H9 (cell line): ENCODE data around the gene ZDHHC17. TPM values are rescaled to one million over a fixed set of nuclear protein-coding genes. Genes with fewer than 3 reads are reported as not detected.

Source experiments
- DNase-seq: peaks from one replicate; pipeline ENCODE4 v3.0.0-alpha.2; 2017
- H2AFZ ChIP-seq: one replicate; pipeline ENCODE4 v1.6.1; 2013; ENCODE audit warnings: mild to moderate bottlenecking, low read length, control low read depth, moderate library complexity
- H2AK5ac ChIP-seq: 2 replicates; pipeline ENCODE4 v1.6.1; 2013; ENCODE audit warnings: low read length, control low read depth, mixed read lengths; ENCODE audit not compliant: insufficient read length
- H2BK120ac ChIP-seq: one replicate; pipeline ENCODE4 v1.6.1; 2013; ENCODE audit warnings: low read depth, mild to moderate bottlenecking, low read length, control low read depth, inconsistent platforms; ENCODE audit not compliant: poor library complexity, severe bottlenecking
- H2BK12ac ChIP-seq: 2 replicates; pipeline ENCODE4 v1.6.1; 2013; ENCODE audit warnings: low read length, control low read depth, mixed read lengths, low read depth; ENCODE audit not compliant: insufficient read length
- H2BK15ac ChIP-seq: 2 replicates; pipeline ENCODE4 v1.6.1; 2013; ENCODE audit warnings: low read depth, low read length, control low read depth
- H2BK20ac ChIP-seq: one replicate; pipeline ENCODE4 v1.6.1; 2013; ENCODE audit warnings: low read depth, mild to moderate bottlenecking, low read length, control low read depth, inconsistent platforms; ENCODE audit not compliant: poor library complexity, severe bottlenecking
- H2BK5ac ChIP-seq: 2 replicates; pipeline ENCODE4 v1.6.1; 2013; ENCODE audit warnings: low read length, control low read depth, mixed read lengths; ENCODE audit not compliant: insufficient read length
- H3K14ac ChIP-seq: 2 replicates; pipeline ENCODE4 v1.6.1; 2013; ENCODE audit warnings: low read length, control low read depth; ENCODE audit not compliant: insufficient read depth
- H3K18ac ChIP-seq: 2 replicates; pipeline ENCODE4 v1.6.1; 2013; ENCODE audit warnings: low read depth, mild to moderate bottlenecking, mixed read lengths, low read length, control low read depth; ENCODE audit not compliant: insufficient read length
- H3K23ac ChIP-seq: 2 replicates; pipeline ENCODE4 v1.6.1; 2013; ENCODE audit warnings: low read length, control low read depth, mixed read lengths, low read depth; ENCODE audit not compliant: insufficient read length
- H3K23me2 ChIP-seq: 2 replicates; pipeline ENCODE4 v1.6.1; 2013; ENCODE audit warnings: low read depth, mild to moderate bottlenecking, mixed read lengths, low read length, control low read depth; ENCODE audit not compliant: insufficient read length, poor library complexity, severe bottlenecking
- H3K27ac ChIP-seq: 2 replicates; pipeline ENCODE4 v1.5.1; 2013; ENCODE audit warnings: low read length, control low read depth, mixed read lengths, low read depth; ENCODE audit not compliant: insufficient read length
- H3K27me3 ChIP-seq: 2 replicates; pipeline ENCODE4 v1.6.1; 2013; ENCODE audit warnings: low read length, control low read depth, inconsistent platforms; ENCODE audit not compliant: insufficient read depth
- H3K4ac ChIP-seq: 2 replicates; pipeline ENCODE4 v1.6.1; 2013; ENCODE audit warnings: low read depth, mild to moderate bottlenecking, control low read depth, inconsistent platforms, low read length, moderate library complexity
- H3K4me1 ChIP-seq: 2 replicates; pipeline ENCODE4 v1.6.1; 2013; ENCODE audit warnings: low read length, control low read depth, inconsistent platforms; ENCODE audit not compliant: insufficient read depth
- H3K4me2 ChIP-seq: 2 replicates; pipeline ENCODE4 v1.6.1; 2013; ENCODE audit warnings: low read length, control low read depth, mixed read lengths; ENCODE audit not compliant: insufficient read length, insufficient read depth
- H3K56ac ChIP-seq: 2 replicates; pipeline ENCODE4 v1.6.1; 2013; ENCODE audit warnings: low read depth, mild to moderate bottlenecking, mixed read lengths, low read length, control low read depth; ENCODE audit not compliant: insufficient read length
- H3K79me1 ChIP-seq: 2 replicates; pipeline ENCODE4 v1.6.1; 2013; ENCODE audit warnings: low read depth, mild to moderate bottlenecking, moderate library complexity, low read length, control low read depth, inconsistent platforms; ENCODE audit not compliant: insufficient read depth, poor library complexity, severe bottlenecking
- H3K79me2 ChIP-seq: 2 replicates; pipeline ENCODE4 v1.6.1; 2013; ENCODE audit warnings: low read length, control low read depth, inconsistent platforms; ENCODE audit not compliant: insufficient read depth
- H3K9ac ChIP-seq: 2 replicates; pipeline ENCODE4 v1.6.1; 2013; ENCODE audit warnings: low read length, control low read depth, mixed read lengths; ENCODE audit not compliant: insufficient read length; ENCODE audit errors: extremely low read depth
- H3K9me3 ChIP-seq: one replicate; pipeline ENCODE4 v1.6.1; 2013; ENCODE audit warnings: low read depth, low read length, inconsistent platforms; ENCODE audit not compliant: control insufficient read depth
- H3T11ph ChIP-seq: one replicate; pipeline ENCODE4 v1.6.1; 2013; ENCODE audit warnings: mild to moderate bottlenecking, low read length, control low read depth, inconsistent platforms
- H4K20me1 ChIP-seq: one replicate; pipeline ENCODE4 v1.6.1; 2013; ENCODE audit not compliant: control insufficient read depth, insufficient read length, insufficient read depth
- H4K5ac ChIP-seq: 2 replicates; pipeline ENCODE4 v1.6.1; 2013; ENCODE audit warnings: low read depth, mild to moderate bottlenecking, mixed read lengths, low read length, control low read depth; ENCODE audit not compliant: insufficient read length
- H4K8ac ChIP-seq: replicated peaks from 2 replicates; pipeline ENCODE4 v1.6.1; 2013; ENCODE audit warnings: low read length, control low read depth, mixed read lengths, low read depth; ENCODE audit not compliant: insufficient read length
- H4K91ac ChIP-seq: 2 replicates; pipeline ENCODE4 v1.6.1; 2013; ENCODE audit warnings: low read depth, mild to moderate bottlenecking, moderate library complexity, mixed read lengths, low read length, control low read depth; ENCODE audit not compliant: insufficient read length
- H3K27ac Mint-ChIP-seq, 3 experiments: 2 replicates in 2 of 3; 3 replicates in 1 of 3; pipeline ENCODE4 v1.8.0; 2020 to 2021; ENCODE audit warnings: mixed read lengths in 3 of 3, mild to moderate bottlenecking in 1 of 3, moderate library complexity in 1 of 3
- H3K27me3 Mint-ChIP-seq: 2 replicates; pipeline ENCODE4 v1.8.0; 2021; ENCODE audit warnings: low read depth, mild to moderate bottlenecking, moderate library complexity, mixed read lengths
- H3K36me3 Mint-ChIP-seq, 3 experiments: 2 replicates in 2 of 3; 3 replicates in 1 of 3; pipeline ENCODE4 v1.8.0; 2020 to 2021; ENCODE audit warnings: low read depth in 3 of 3, mixed read lengths in 3 of 3; ENCODE audit not compliant: insufficient read depth in 1 of 3
- H3K4me1 Mint-ChIP-seq, 2 experiments: 2 replicates each; pipeline ENCODE4 v1.8.0; 2020; ENCODE audit warnings: mixed read lengths in 2 of 2
- H3K4me3 Mint-ChIP-seq, 2 experiments: 2 replicates in 1 of 2; 3 replicates in 1 of 2; pipeline ENCODE4 v1.8.0; 2020 to 2021; ENCODE audit warnings: mild to moderate bottlenecking in 2 of 2, mixed read lengths in 2 of 2, moderate library complexity in 1 of 2
- H3K9me3 Mint-ChIP-seq, 2 experiments: 2 replicates in 1 of 2; 3 replicates in 1 of 2; pipeline ENCODE4 v1.8.0; 2020; ENCODE audit warnings: mild to moderate bottlenecking in 2 of 2, mixed read lengths in 2 of 2, moderate library complexity in 1 of 2
- WGBS: extraction: QIAGEN DNeasy Blood & Tissue Kit; methylation state at CpG from one replicate; pipeline ENCODE4 v1.1.7; 2013; ENCODE audit warnings: missing lambda C conversion rate, low lambda C conversion rate, mixed read lengths; ENCODE audit not compliant: insufficient read length; ENCODE audit errors: extremely low coverage; 5-methylcytosine and 5-hydroxymethylcytosine counted together
- total RNA-seq: library from RNA; stranded (reverse); gene quantifications from 2 replicates; pipeline ENCODE4 v1.2.1, GENCODE V29; 2021
- TF ChIP-seq, protein P1 (sequence below): fragments of 200-600 bp; sonication (generic); conservative IDR thresholded peaks from 3 replicates; pipeline ENCODE4 v1.8.0; 2021; ENCODE audit warnings: antibody characterized with exemption, mild to moderate bottlenecking

The ZDHHC17 gene
- total RNA-seq, 1 experiment from 2014 or later, result 32.6 TPM

DNA sequence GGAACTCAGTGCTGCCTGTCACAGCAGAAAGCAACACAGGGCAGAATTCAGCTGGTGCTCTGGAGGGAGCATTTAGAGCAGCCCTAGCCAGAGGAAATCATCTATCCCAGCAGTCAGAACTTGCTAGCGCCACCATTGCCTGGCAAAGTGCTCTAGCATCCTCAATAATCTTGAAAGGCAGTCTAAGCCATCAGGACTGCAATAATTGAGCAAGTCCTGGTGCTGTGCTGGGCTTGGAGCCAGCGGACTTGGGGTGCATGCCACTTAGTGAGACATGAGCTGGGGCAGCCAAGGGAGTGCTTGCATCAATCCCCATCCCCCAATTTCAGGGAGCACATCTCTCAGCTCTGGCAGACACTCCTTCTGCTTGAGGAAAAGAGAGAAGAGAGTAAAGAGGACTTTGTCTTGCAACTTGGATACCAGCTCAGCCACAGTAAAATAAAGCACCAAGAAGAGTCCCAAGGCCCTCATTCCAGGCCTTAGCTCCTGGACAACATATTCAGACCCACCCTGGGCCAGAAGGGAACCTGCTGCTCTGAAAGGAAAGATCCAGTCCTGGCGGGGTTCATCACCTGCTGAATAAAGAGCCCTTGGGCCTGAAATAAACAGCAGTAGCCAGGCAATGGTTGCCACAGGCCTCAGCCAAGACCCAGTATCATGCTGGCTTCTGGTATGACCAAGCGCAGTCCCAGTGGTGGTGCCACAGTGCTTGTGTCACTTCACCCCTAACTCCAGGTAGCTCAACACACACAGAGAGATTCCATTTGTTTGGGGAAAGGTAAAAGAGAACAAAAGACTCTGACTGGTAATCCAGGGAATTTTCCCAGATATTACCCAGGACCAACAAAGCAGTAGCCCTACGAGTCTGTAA, 44.5 kb upstream of the ZDHHC17 start:
- TF ChIP-seq, protein P1, sequence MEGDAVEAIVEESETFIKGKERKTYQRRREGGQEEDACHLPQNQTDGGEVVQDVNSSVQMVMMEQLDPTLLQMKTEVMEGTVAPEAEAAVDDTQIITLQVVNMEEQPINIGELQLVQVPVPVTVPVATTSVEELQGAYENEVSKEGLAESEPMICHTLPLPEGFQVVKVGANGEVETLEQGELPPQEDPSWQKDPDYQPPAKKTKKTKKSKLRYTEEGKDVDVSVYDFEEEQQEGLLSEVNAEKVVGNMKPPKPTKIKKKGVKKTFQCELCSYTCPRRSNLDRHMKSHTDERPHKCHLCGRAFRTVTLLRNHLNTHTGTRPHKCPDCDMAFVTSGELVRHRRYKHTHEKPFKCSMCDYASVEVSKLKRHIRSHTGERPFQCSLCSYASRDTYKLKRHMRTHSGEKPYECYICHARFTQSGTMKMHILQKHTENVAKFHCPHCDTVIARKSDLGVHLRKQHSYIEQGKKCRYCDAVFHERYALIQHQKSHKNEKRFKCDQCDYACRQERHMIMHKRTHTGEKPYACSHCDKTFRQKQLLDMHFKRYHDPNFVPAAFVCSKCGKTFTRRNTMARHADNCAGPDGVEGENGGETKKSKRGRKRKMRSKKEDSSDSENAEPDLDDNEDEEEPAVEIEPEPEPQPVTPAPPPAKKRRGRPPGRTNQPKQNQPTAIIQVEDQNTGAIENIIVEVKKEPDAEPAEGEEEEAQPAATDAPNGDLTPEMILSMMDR, result no peak
- Histone ChIP-seq H2BK20ac (no peak overlapping the region), H3K4me2 (no peak overlapping the region), H3K79me2 (no peaks in the 10 kb centered on the region), H3K56ac (no peak overlapping the region), H3K9me3 (no peaks in the 10 kb centered on the region), H3K18ac (peak overlapping the region; percentile 66), H3K23ac (no peak overlapping the region), H2AK5ac (no peak overlapping the region), H2BK120ac (no peak overlapping the region), H3K4ac (no peak overlapping the region), H3K27me3 (no peaks in the 10 kb centered on the region; the same call in 1 of the 2 replicates), H3K14ac (no peak overlapping the region), H3T11ph (no peak overlapping the region), H2BK15ac (no peak overlapping the region), H3K79me1 (no peaks in the 10 kb centered on the region), H3K4me1 (peaks cover 8% of the 10 kb centered on the region; the same call in 1 of the 2 replicates), H2BK12ac (no peak overlapping the region), H2BK5ac (no peak overlapping the region), H3K27ac (no peak overlapping the region), H2AFZ (peak overlapping the region; percentile 49), H3K9ac (no peak overlapping the region), H4K5ac (no peak overlapping the region), H4K20me1 (no peaks in the 10 kb centered on the region), H3K23me2 (no peaks in the 10 kb centered on the region), H4K8ac (no peak overlapping the region), H4K91ac (no peak overlapping the region)
- no peak overlapping the region; a peak in 1 of 7 replicates for H3K27ac Mint-ChIP-seq
- H3K9me3 Mint-ChIP-seq, result no peaks in the 10 kb centered on the region
- no peak for DNase-seq
- peaks cover 22 to 32% of the 10 kb centered on the region in 2 experiments for H3K4me1 Mint-ChIP-seq
- H3K27me3 Mint-ChIP-seq, result no peaks in the 10 kb centered on the region
- no peaks in the 10 kb centered on the region for H3K36me3 Mint-ChIP-seq
- WGBS, result no CpG with 5 or more reads among the region's 5 CpGs
- no peak overlapping the region for H3K4me3 Mint-ChIP-seq
